Esophagus squamous epithelium (tissue), 5 donors: ENCODE measurements around the gene BANP. TPM values are rescaled to one million over a fixed set of nuclear protein-coding genes. Genes with fewer than 3 reads are reported as not detected.
"Not testable (repeated sequence)": the region's sequence is repeated elsewhere in the genome, so short reads cannot be mapped to it uniquely, and the experiment has no call there.

ENCODE experiments used
- DNase-seq: peaks from one replicate; lab custom pipeline; 2025; lab: John Stamatoyannopoulos, UW
- H3K27ac ChIP-seq, 4 donors: fragments of 200-600 bp; sonication (generic); one replicate each; pipeline ENCODE4 v1.5.1; 2016 to 2019; ENCODE audit warnings: mild to moderate bottlenecking in 1 of 4
- H3K27me3 ChIP-seq, 4 donors: fragments of 200-600 bp; sonication (generic); 1 replicate in 3 of 4; 2 replicates in 1 of 4; pipeline versions ENCODE4 v1.5.1 to v1.6.0; 2017 to 2021; ENCODE audit warnings: antibody characterized with exemption in 1 of 4
- H3K36me3 ChIP-seq, 3 donors: fragments of 200-600 bp; sonication (generic); one replicate each; pipeline ENCODE4 v1.5.1; 2016 to 2019
- H3K4me1 ChIP-seq, 3 donors: fragments of 200-600 bp; sonication (generic); one replicate each; pipeline ENCODE4 v1.5.1; 2017 to 2019
- H3K4me3 ChIP-seq, 4 donors: fragments of 200-600 bp; sonication (generic); 1 replicate in 3 of 4; 2 replicates in 1 of 4; pipeline ENCODE4 v1.5.1; 2016 to 2019; ENCODE audit warnings: mild to moderate bottlenecking in 2 of 4, moderate library complexity in 1 of 4
- H3K9me3 ChIP-seq, 3 donors: fragments of 200-600 bp; sonication (generic); one replicate each; pipeline ENCODE4 v1.5.1; 2016 to 2019
- CTCF ChIP-seq, 6 experiments: fragments of 450-650 bp in 4 of 6; fragments of 200-600 bp in 2 of 6; sonication (generic) in 2 of 6; IDR thresholded peaks; one replicate each; pipeline ENCODE4 v1.5.1; 2016 to 2019; ENCODE audit warnings: antibody characterized with exemption in 6 of 6, mild to moderate bottlenecking in 4 of 6, moderate library complexity in 4 of 6
- POLR2A ChIP-seq, 4 donors: fragments of 450-650 bp; IDR thresholded peaks; one replicate each; pipeline ENCODE4 v1.6.1; 2017; ENCODE audit warnings: antibody characterized with exemption in 4 of 4, mild to moderate bottlenecking in 4 of 4, moderate library complexity in 3 of 4
- WGBS, 2 donors: methylation state at CpG; one replicate each; pipeline ENCODE4 v1.1.5; 2018; 5-methylcytosine and 5-hydroxymethylcytosine counted together
- intact Hi-C: fragments of 100-400 bp; cut with DNase I; formaldehyde crosslinking; loops from one replicate; pipeline ENCODE4 v1.15.0; 2022
- total RNA-seq, 4 donors: library from RNA; depleted of rRNA; stranded (reverse); fragments of >200 nt; gene quantifications; one replicate each; pipeline ENCODE4 v1.1.0, GENCODE V29; 2016
- donor health status: DM: yes; HTN: yes; CAD: no.

The BANP gene
- total RNA-seq, 4 donors from 2014 or later: 13.8 to 19.9 (median 14.1) TPM

- no peaks in the 10 kb centered on the region for H3K27me3 ChIP-seq
These were observed 122.8 kb downstream of the BANP start for GRCh38 chr16:88074041-88074440.

GRCh38 chr16:88076211-88076931 is 125.1 kb downstream of the BANP start:
- WGBS, 2 donors: 92 to 96% methylated on average over 18 to 19 of the region's 57 CpGs

More at GRCh38 chr16:88074041-88074440, 122.8 kb downstream of the BANP start:
- Histone ChIP-seq H3K36me3 (peaks cover 7 to 97% (median 25%) of the 10 kb centered on the region in 3 donors), H3K4me1 (no peaks in the 10 kb centered on the region), H3K27ac (no peak overlapping the region), H3K4me3 (no peak overlapping the region), H3K9me3 (no peaks in the 10 kb centered on the region)
- DNase-seq: no peak
- TF ChIP-seq CTCF (IDR thresholded peaks at IDR 0.05): no peak
- TF ChIP-seq POLR2A (IDR thresholded peaks at IDR 0.05): no peak
- intact Hi-C loops: no loop called here
- no CpG with 5 or more reads among the region's 6 CpGs for WGBS, 2 donors

GRCh38 chr16:88076932-88077320 is 125.7 kb downstream of the BANP start:
- WGBS, 2 donors: 89 to 92% methylated on average over 4 to 5 of the region's 5 CpGs
- DNase-seq, H3K27ac ChIP-seq, H3K4me3 ChIP-seq, intact Hi-C loops, H3K27me3 ChIP-seq, H3K9me3 ChIP-seq, H3K4me1 ChIP-seq: not testable (repeated sequence)
- H3K36me3 ChIP-seq: peaks cover 4 to 68% (median 15%) of the 10 kb centered on the region in 3 donors

More at GRCh38 chr16:88076211-88076931, 125.1 kb downstream of the BANP start:
- Histone ChIP-seq H3K36me3 (peaks cover 7 to 74% (median 19%) of the 10 kb centered on the region in 3 donors), H3K9me3 (no peaks in the 10 kb centered on the region), H3K4me1 (no peaks in the 10 kb centered on the region), H3K4me3 (no peak overlapping the region), H3K27ac (no peak overlapping the region), H3K27me3 (no peaks in the 10 kb centered on the region)
- no peak for DNase-seq
- intact Hi-C loops: no loop called here
- TF ChIP-seq CTCF (IDR thresholded peaks at IDR 0.05) (no peak), POLR2A (IDR thresholded peaks at IDR 0.05) (no peak)

- H3K4me1 ChIP-seq: no peaks in the 10 kb centered on the region
- 92 to 94% methylated on average over 13 to 19 of the region's 30 CpGs for WGBS, 2 donors
These were observed 126.3 kb downstream of the BANP start for GRCh38 chr16:88077328-88078108.

More at GRCh38 chr16:88077328-88078108, 126.3 kb downstream of the BANP start:
- Histone ChIP-seq H3K27me3 (no peaks in the 10 kb centered on the region), H3K4me3 (no peak overlapping the region), H3K36me3 (peaks cover 0 to 65% (median 9%) of the 10 kb centered on the region in 3 donors), H3K27ac (no peak overlapping the region), H3K9me3 (no peaks in the 10 kb centered on the region)
- intact Hi-C loops: no loop called here
- no peak for DNase-seq
- TF ChIP-seq POLR2A (IDR thresholded peaks at IDR 0.05) (no peak), CTCF (IDR thresholded peaks at IDR 0.05) (no peak)
